Measurements from ENCODE around the gene ANKRD28.

DNA sequence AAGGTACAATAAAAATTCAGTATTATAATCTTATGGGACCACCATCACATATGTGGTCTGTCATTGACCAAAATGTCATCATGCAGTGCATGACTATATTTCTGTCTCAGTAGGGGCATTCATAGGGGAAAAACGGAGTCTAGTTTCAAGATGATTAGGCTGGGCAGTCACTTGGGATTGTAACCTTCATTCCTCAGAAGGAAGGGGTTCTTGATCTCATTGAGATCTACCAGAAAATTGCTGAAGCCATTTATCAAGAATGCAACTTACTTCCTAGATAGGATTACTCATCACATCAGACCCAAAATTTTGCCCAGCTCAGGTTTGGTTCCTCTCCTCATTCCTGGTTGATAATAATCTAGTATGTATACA lies 158.9 kb downstream of the ANKRD28 start:
- TF ChIP-seq POLR2AphosphoS5 (IDR thresholded peaks at IDR 0.05) (no peak), POLR2A (IDR thresholded peaks at IDR 0.05) (no peak)
- TF ChIP-seq, protein P1, sequence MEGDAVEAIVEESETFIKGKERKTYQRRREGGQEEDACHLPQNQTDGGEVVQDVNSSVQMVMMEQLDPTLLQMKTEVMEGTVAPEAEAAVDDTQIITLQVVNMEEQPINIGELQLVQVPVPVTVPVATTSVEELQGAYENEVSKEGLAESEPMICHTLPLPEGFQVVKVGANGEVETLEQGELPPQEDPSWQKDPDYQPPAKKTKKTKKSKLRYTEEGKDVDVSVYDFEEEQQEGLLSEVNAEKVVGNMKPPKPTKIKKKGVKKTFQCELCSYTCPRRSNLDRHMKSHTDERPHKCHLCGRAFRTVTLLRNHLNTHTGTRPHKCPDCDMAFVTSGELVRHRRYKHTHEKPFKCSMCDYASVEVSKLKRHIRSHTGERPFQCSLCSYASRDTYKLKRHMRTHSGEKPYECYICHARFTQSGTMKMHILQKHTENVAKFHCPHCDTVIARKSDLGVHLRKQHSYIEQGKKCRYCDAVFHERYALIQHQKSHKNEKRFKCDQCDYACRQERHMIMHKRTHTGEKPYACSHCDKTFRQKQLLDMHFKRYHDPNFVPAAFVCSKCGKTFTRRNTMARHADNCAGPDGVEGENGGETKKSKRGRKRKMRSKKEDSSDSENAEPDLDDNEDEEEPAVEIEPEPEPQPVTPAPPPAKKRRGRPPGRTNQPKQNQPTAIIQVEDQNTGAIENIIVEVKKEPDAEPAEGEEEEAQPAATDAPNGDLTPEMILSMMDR (IDR thresholded peaks at IDR 0.05), result no peak

Measured in sigmoid colon (tissue), 4 donors.